GM13976 (cell line): ENCODE data around the gene MAML2.

Source experiments
- DNase-seq: peaks from one replicate; pipeline ENCODE4 v3.0.0; 2012; ENCODE audit warnings: low spot score
- CTCF ChIP-seq: IDR thresholded peaks from 2 replicates; pipeline ENCODE4 v1.5.1; 2012; ENCODE audit warnings: borderline replicate concordance, mild to moderate bottlenecking; ENCODE audit not compliant: insufficient read depth; ENCODE audit errors: extremely low read depth, missing control alignments, control extremely low read depth
- in situ Hi-C: fragments of 300-500 bp; cut with MboI; formaldehyde crosslinking; loops from one replicate; pipeline ENCODE4 v1.12.0; 2022; ENCODE audit warnings: low sequenced_read_pairs, mixed read lengths, inconsistent platforms; ENCODE audit not compliant: unreplicated experiment

The MAML2 gene

DNA sequence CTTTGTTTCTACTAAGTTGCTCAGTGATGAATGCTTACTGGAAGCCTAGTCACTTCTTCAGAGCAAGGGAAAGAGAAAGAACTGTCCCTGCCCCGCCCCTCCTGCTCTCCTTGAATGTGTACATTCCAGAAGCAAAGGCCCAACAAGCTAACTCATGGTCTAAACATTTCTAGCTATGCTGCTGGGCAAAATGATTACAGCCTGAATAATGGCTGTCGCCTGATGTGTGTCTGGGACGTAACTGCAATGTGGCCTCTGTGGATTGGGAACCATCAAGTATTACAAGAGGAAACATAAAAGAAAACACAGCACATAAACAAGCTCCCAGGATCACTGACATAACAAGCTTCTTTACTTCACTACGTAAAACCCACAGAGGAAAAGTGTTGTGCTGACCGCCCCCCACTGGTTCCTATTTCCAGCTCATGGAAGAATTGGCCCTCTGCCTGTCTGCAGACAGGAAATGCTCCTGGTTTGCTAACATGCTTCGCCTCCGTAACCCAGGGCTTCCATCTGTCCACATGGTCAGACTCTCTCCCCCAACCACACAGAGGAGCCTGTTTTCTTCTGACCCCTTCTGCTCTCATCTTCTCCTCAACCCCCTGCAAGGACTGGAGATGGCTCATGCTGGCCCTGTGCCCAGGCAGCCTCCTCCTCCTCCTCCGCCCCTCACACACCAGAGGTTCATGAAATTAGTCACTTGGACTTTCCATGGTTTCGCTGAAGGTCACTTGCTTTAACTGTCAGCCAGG is 187.2 kb downstream of the MAML2 start:
- TF ChIP-seq CTCF = peak; percentile 18
- in situ Hi-C loops = no loop called here
- peak; percentile 61 for DNase-seq

- in situ Hi-C loops = no loop called here
- DNase-seq = no peak
- no peak for TF ChIP-seq CTCF
These were observed 188.0 kb downstream of the MAML2 start for GRCh38 chr11:96154802-96155520.

DNA sequence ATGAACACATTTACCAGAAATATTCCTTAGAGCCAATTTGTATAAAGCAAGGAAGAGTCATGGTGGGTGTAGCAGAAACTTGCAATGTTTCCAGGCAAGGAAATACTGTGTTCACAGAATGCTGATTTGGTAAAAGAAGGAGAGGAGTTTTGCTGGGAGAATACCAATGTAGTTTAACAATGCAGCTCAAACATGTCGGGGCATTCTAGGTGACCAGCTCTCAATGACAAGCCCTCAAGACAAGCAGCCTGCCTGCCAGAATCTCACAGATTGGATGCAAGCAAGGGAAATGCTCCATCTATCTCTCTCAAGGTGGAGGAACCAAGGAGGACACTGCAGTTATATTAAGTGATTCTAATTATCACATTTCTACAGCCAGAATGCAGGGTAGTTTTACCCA is 190.4 kb downstream of the MAML2 start:
- no peak for DNase-seq
- no peak for TF ChIP-seq CTCF
- in situ Hi-C loops = no loop called here

DNA sequence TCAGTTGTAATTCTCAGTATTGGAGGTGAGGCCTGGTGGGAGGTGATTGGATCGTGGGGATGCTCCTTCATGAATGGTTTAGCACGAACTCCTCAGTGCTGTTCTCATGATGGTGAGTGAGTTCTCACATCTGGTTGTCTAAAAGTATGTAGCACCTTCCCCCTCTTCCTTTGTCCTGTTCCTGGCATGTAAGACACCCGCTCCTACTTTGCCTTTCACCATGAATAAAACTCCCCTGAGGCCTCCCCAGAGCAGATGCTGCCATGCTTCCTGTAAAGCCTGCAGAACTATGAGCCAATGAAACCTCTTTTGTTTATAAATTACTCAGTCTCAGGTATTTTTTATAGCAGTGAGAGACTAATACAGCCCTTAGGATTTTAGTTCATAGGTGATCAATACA is 191.5 kb downstream of the MAML2 start:
- TF ChIP-seq CTCF = no peak
- in situ Hi-C loops = no loop called here

GRCh38 chr11:96150609-96151008 is 192.4 kb downstream of the MAML2 start:
- in situ Hi-C loops = no loop called here
- TF ChIP-seq CTCF = no peak

More for the DNA sequence above, 191.5 kb downstream of the MAML2 start:
- DNase-seq = no peak

GRCh38 chr11:96149743-96150555 is 193.0 kb downstream of the MAML2 start:
- DNase-seq = no peak
- no peak for TF ChIP-seq CTCF
- in situ Hi-C loops = no loop called here

More at GRCh38 chr11:96150609-96151008, 192.4 kb downstream of the MAML2 start:
- DNase-seq = no peak
